ENCODE data around the gene PDILT.
"Not testable (repeated sequence)": the region's sequence is repeated elsewhere in the genome, so short reads cannot be mapped to it uniquely, and the experiment has no call there.

PDILT gene

GRCh38 chr16:20404637-20405036, at the start of gene PDILT:
TSS of gene PDILT (minus strand) at chr16:20404737. CDS start at chr16:20399300, 5,437 bp downstream.
- DNase-seq, result no peak

GRCh38 chr16:20453633-20454032, 49.1 kb upstream of the PDILT start:
- not testable (repeated sequence) for DNase-seq

- not testable (repeated sequence) for DNase-seq
Observed at GRCh38 chr16:20451364-20451763, 46.8 kb upstream of the PDILT start, which contains the start of gene ACSM2A. TSS of gene ACSM2A (plus strand) at chr16:20451521. CDS start at chr16:20460115, 8,594 bp downstream.

GRCh38 chr16:20446652-20447393, 42.3 kb upstream of the PDILT start:
- DNase-seq, result not testable (repeated sequence)

- DNase-seq, result not testable (repeated sequence)
Observed at GRCh38 chr16:20441859-20442258, 37.3 kb upstream of the PDILT start.

- no peak for DNase-seq
Observed at GRCh38 chr16:20441191-20441590, 36.7 kb upstream of the PDILT start.

- DNase-seq, result not testable (repeated sequence)
Observed at GRCh38 chr16:20440731-20441130, 36.2 kb upstream of the PDILT start.

GRCh38 chr16:20439820-20440231, 35.3 kb upstream of the PDILT start:
- DNase-seq, result not testable (repeated sequence)

GRCh38 chr16:20438950-20439349, 34.4 kb upstream of the PDILT start:
- DNase-seq, result not testable (repeated sequence)

- DNase-seq, result no peak
Observed at GRCh38 chr16:20430948-20431347, 26.4 kb upstream of the PDILT start.

GRCh38 chr16:20430480-20430879, 25.9 kb upstream of the PDILT start:
- not testable (repeated sequence) for DNase-seq

- not testable (repeated sequence) for DNase-seq
Observed at GRCh38 chr16:20429499-20429898, 25.0 kb upstream of the PDILT start.

- DNase-seq, result not testable (repeated sequence)
Observed at GRCh38 chr16:20427401-20427797, 22.9 kb upstream of the PDILT start.

GRCh38 chr16:20424129-20424866, 19.8 kb upstream of the PDILT start:
- no peak for DNase-seq

- not testable (repeated sequence) for DNase-seq
Observed at GRCh38 chr16:20423772-20424128, 19.2 kb upstream of the PDILT start.

- DNase-seq, result not testable (repeated sequence)
Observed at GRCh38 chr16:20421748-20422147, 17.2 kb upstream of the PDILT start.

- DNase-seq, result not testable (repeated sequence)
Observed at GRCh38 chr16:20419093-20419492, 14.6 kb upstream of the PDILT start.

- no peak for DNase-seq
Observed at GRCh38 chr16:20415541-20415940, 11.0 kb upstream of the PDILT start.

- DNase-seq, result no peak
Observed at GRCh38 chr16:20411055-20411454, 6.5 kb upstream of the PDILT start.

- DNase-seq, result no peak
Observed at GRCh38 chr16:20410121-20410723, 5.7 kb upstream of the PDILT start.

GRCh38 chr16:20409398-20410120, 5.0 kb upstream of the PDILT start, which contains the start of gene ACSM5:
TSS of gene ACSM5 (plus strand) at chr16:20409534. CDS start at chr16:20411485, 1,951 bp downstream.
- DNase-seq, result no peak

- DNase-seq, result no peak
Observed at GRCh38 chr16:20402651-20403050, 1.9 kb downstream of the PDILT start.
